Renal cortex interstitium (tissue), 11 donors: ENCODE data around the gene NSG1. TPM values are rescaled to one million over a fixed set of nuclear protein-coding genes. Genes with fewer than 3 reads are reported as not detected.

Source experiments
- DNase-seq, 11 donors: peaks; one replicate each; pipeline ENCODE4 v3.0.0-alpha.2; 2013; ENCODE audit warnings: low read depth in 9 of 11, low spot score in 4 of 11; ENCODE audit errors: extremely low read depth in 1 of 11
- polyA plus RNA-seq, 3 donors: library from polyadenylated mRNA; unstranded; fragments of 120-200 nt; gene quantifications; one replicate each; pipeline ENCODE4 v1.2.1, GENCODE V29; 2013; ENCODE audit not compliant: insufficient read length in 3 of 3

NSG1 gene
- polyA plus RNA-seq, 3 donors = 2.5 to 6.0 (median 5.4) TPM

DNA sequence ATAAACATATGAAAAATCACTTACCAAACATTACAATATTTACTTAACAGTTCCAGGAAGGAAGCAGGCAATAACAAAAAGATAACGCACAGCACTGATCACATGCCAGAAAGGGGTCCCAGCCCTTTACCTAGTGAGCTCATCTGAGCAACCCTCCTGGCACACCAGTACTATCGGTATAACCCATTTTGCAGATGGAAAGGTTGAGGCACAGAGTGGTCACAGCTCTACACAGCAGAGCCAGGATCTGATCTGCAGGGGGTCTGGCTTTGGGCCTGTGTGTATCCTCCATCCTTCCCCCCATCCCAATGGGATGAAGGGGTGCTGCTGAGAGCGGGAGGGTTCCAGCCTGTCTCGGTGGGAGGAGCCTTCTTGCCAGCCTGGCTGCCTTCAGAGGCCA, 5.0 kb downstream of the NSG1 start:
- DNase-seq = no peak

DNA sequence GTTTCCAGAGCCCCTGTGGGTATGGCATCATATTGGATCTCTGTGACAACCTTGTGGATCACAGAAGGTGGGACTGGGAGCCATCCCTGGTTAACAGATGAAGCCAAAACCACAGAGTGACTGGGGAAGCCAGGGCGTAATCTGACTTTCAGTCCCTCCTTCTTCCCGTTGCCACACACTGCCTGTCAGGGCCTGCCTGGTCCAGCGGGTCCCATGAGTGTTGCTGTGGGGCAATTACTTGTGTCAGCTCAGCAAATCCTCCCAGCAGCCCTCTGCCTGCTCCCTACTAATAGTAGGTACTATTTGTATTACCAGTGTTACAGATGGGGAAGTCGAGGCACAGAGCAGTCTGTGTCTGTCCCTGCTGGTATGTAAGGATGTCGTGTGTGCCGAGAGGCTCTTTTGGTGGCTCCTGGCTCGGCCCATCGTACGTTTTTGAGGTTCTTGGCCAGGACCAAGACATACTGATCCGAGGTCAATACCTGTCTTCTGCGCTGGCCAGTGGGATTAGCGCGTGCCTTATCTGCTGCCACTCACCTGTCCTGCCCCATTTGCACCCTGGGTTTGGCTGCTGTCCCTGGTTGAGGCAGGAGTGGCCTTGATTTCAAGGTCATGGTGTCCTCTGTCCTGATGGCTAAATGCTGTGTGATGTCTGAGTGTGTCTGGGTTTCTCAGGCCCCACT, 5.7 kb downstream of the NSG1 start:
- no peak for DNase-seq

- no peak for DNase-seq
Measured at GRCh38 chr4:4394644-4395043, 7.7 kb downstream of the NSG1 start.

- DNase-seq = no peak
Measured at GRCh38 chr4:4395371-4395770, 8.5 kb downstream of the NSG1 start.

GRCh38 chr4:4395849-4396627, 9.1 kb downstream of the NSG1 start:
- no peak for DNase-seq

- no peak for DNase-seq
Measured at GRCh38 chr4:4396628-4397440, 9.9 kb downstream of the NSG1 start.

DNA sequence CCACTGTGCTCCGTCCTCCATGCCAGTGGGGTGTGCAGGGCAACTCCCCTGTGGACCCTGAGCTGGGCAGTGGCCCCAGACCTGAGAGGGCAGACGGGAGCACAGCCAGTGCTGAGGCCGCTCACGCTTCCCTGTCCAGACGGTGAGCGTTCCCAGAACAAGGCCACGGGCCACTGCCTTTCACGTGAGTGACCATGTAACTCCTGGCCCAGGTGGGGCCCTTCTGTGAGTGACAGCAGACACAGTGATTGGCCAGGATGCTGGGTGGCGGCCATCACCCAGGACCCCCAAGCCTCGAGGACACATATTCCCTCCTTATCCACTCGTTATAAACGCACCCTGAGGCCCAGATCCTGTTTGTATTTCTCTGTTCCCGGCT, 10.5 kb downstream of the NSG1 start:
- no peak for DNase-seq

DNA sequence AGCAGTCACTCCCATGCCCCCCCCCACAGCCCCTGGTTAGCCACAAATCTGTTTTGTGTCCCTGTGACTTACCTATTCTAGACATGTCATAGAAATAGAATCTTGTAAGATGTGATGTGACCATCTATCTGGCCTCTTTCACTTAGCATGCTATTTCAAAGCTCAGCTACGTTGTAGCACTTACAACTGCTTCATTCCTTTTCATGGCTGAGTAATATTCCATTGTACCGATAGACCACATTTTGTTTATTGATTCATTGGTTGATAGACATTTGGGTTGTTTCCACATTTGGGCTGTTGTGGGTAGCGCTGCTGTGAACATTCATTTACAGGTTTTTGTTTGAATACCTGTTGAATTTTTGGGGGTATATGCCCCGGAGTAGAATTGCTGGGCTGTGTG, 11.5 kb downstream of the NSG1 start:
- DNase-seq = no peak

DNA sequence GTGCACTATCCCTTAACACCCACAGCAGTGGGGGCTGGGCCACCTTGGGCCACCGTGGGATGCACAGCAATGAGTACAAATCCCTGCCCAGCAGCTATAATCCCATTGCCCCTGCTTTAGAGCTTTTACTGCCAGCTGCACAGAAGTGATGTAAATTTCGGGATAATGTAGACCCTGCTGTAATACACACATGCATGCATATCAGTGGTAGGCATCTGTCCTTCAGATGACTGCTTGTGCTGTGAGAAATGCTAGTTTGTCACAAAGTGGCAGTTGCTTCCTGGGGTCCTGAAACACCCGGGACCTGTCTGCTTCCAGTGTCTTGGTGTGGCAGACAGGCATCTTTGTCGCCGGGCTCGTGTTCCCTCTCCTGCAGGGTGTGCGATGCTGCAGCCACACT, 14.1 kb downstream of the NSG1 start:
- no peak for DNase-seq

DNA sequence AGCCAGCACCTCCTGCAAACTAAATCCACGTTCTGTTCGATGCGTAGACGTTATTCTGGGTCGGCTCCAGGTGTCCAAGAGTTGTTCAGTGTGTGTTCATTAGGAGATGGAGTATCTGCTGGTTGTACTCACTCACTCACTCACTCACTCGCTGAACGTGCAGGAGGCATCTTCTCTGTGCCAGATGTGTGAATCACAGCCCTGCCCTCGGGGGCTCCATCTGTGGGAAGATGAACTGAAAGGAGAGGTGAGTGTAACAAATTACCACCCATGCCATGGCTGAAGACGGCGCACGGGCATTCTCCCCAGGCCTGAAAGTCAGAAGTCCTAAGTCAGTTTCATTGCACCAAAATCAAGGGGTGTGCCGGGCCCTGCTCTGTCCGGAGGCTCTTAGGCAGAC, 16.1 kb downstream of the NSG1 start:
- no peak for DNase-seq

DNA sequence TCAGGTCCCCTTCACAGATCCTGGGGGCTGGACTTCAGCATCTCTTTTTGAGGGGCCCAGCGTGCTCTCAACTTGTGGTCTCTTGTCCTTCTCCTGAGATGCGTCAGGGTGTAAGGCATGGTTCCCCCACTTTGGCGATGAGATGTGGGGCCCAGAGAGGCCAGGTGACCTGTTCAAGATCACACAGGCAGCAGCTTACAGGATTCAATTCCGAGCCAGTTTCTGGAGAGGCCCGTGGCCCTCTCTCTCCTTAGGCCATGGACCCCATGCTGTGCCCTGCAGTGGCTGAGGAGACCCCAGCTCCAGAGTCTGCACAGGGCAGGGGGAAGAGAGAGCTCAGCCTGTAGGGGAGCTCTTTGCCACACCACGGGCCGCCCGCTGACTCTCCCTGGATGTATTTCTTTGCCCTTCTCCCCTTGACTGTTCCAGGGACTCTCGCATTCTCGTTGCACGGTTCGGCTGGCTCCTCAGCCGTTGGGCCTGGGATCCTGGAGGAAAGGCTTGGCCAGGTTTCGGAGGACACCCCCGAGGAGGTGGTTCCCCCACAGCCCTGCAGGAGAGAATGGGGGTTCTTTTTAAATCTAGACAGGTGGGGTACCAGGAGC, 18.6 kb downstream of the NSG1 start:
- no peak for DNase-seq

DNA sequence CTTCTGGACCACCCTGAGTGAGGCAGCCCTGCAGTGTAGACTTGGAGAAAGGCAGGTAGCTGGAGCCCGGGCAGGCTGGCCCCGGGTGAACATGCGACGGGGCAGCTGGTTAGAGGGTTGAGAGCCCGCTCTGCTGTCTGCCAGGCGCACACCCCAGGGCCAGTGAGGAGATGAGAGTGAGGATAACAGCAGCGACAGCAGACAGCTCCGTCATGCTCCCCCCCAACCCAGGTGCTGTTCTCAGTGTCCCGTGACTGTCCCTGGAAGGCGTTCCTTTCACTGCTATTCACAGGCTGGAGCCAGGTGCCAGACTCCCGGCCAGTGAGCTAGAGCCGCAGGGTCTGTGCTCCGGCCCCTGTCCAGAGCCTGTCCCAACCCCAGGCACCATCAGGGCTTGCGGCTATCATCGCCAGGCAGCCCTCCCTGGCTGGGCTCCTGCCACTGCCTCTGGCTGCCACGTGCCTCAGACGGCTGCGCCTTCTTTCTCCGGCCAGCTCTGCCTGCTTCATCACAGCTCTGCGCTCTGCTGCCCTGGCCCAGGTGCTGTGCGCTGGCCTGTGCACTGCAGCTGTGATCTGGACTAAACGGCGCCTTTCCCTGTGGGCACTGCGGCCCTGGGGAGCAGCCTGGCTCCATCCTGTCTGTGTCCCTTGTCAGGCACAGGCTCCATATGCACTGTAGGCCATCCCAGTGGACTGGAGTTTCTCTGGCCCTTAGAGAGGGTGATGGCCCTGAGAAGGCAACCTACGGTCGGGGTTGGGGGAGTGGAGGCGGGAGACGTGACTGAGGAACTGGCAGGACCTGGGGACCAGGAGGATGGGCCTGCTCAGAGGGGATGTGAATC, 19.8 kb downstream of the NSG1 start:
- DNase-seq = no peak

DNA sequence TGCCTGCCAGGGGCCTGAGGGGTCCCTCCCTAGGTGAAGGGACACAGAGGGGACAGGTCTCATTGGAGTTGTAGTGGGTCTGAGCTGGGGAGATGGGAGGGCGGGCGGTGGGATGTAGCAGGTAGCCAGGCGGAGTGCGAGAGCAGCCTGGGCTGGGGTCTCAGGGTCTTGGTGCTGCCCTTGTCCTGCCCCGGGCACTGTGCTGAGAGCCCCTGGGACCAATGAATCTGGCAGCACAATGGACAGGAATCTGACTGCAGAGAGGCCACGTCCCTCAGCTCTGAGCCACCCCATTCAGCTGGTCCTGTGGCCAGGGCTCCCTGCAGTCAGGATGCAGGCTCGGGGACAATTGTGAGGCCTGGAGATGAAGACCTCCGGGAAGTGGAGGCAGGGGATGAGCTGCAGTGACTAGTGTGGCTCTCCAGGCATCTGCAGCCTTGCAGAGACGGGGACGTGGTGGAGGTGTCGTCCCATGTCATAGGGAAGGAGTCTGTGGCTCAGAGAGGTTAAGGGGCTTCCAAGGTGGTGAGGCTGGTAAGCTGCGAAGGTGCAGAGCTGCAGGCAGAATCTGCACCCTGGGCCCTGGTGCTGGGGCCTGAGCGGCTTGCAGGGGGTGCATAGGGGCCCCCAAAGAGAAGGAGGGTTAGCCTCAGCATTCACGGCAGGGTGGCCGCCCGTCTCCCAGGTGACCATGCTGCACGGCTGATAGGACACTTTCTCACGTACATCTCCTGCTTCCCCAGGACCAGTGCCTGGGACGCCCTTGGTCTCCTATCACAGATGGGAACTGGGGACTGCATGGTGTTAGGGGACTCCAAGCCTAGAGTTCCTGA, 20.6 kb downstream of the NSG1 start:
- no peak for DNase-seq

- DNase-seq = no peak
Measured at GRCh38 chr4:4408132-4408523, 21.2 kb downstream of the NSG1 start.

- DNase-seq = no peak
Measured at GRCh38 chr4:4408576-4409335, 21.9 kb downstream of the NSG1 start.

DNA sequence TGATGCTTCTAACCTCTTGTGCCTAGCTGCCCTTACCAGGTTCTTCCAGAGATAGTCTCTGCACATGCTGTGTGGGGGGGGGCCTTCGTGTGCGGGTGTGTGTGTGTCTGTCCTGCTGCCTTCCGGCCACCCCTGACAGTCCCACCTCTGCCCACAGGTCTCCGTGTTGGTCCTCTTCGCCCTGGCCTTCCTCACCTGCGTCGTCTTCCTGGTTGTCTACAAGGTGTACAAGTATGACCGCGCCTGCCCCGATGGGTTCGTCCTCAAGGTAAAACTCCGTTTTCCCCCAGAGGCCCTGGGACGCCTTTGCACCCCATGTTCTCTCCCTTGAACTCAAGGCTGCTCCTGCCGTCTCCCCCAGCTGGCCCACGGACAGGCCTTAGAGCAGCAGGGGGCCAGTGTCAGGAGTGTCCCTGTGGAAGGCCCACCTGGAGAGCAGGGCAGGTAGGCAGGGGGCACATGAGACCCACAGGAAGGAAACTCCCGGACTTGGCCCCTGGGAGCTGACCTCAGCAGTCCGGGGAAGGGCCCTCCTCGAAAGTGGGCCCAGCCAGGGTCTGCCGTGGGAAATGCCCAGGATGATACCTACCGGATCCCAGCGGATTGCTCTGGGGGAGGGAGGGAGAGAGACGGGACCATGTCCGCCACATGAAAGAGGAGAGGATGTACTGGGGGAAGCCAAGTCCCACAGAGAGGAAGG, 22.7 kb downstream of the NSG1 start:
- DNase-seq = no peak

- no peak for DNase-seq
Measured at GRCh38 chr4:4410271-4410670, 23.4 kb downstream of the NSG1 start.
